Parathyroid adenoma (tissue), 2 donors: Measurements from ENCODE around the gene SERPINB8.

Experiments used
- H2AFZ ChIP-seq: fragments of 300-600 bp; sonication (generic); one replicate; pipeline ENCODE4 v1.7.0; 2017; ENCODE audit warnings: antibody characterized with exemption, mild to moderate bottlenecking
- H3K27ac ChIP-seq: fragments of 300-600 bp; sonication (generic); one replicate; pipeline ENCODE4 v1.7.0; 2017
- H3K27me3 ChIP-seq: fragments of 300-600 bp; sonication (generic); one replicate; pipeline ENCODE4 v1.7.0; 2017; ENCODE audit warnings: low read length; ENCODE audit not compliant: control insufficient read depth, insufficient read depth
- H3K36me3 ChIP-seq: fragments of 300-600 bp; sonication (generic); one replicate; pipeline ENCODE4 v1.7.0; 2017; ENCODE audit warnings: low read length; ENCODE audit not compliant: control insufficient read depth, insufficient read depth
- H3K4me1 ChIP-seq: fragments of 300-600 bp; sonication (generic); one replicate; pipeline ENCODE4 v1.7.0; 2017; ENCODE audit warnings: control low read depth
- H3K4me2 ChIP-seq: fragments of 300-600 bp; sonication (generic); one replicate; pipeline ENCODE4 v1.7.0; 2017; ENCODE audit warnings: low read length
- H3K4me3 ChIP-seq: fragments of 300-600 bp; sonication (generic); one replicate; pipeline ENCODE4 v1.7.0; 2017; ENCODE audit warnings: low read depth, low read length
- H3K79me2 ChIP-seq: fragments of 300-600 bp; sonication (generic); one replicate; pipeline ENCODE4 v1.7.0; 2017; ENCODE audit warnings: control low read depth
- H3K9ac ChIP-seq: fragments of 300-600 bp; sonication (generic); one replicate; pipeline ENCODE4 v1.7.0; 2017; ENCODE audit warnings: mild to moderate bottlenecking
- H3K9me3 ChIP-seq: fragments of 300-600 bp; sonication (generic); one replicate; pipeline ENCODE4 v1.7.0; 2017; ENCODE audit warnings: low read length; ENCODE audit not compliant: control insufficient read depth
- CTCF ChIP-seq: fragments of 300-600 bp; sonication (generic); IDR thresholded peaks from one replicate; pipeline ENCODE4 v1.7.0; 2017; ENCODE audit warnings: antibody characterized with exemption, mild to moderate bottlenecking
- donor health status: primary hyperparathyroidism.

SERPINB8 gene

DNA sequence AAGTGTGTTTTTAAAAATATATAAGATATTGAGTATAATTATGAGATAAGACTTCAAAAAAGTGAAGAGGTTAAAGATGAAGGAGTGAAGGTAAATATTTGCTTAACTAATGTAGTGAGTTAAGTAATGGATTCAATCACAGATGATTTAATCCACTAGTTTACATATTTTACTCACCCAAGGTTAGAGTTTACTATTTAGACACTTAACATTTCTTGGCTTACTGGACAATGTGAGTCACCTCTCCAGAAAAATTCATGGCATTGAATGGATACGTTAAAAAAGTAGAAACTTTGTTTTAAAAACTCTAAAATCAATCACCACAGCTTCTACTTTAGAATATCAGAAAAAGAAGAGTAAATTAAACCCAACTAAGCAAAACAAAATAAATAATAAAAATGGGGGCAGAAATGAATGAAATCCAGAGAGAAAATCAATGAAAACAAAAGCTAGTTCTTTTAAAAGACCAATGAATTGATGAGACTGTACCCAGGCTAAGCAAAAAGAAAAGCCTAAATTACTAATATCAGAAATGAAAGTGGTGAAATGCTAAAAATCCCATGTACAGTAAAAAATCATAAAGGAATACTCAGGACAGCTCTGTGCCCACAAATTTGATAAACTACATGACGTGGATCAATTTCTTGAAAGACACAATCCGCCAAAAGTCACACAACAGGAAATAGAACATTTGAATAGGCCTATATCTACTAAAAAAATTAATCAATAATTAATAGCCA is 22.7 kb upstream of the SERPINB8 start:
- Histone ChIP-seq H3K36me3 (no peaks in the 10 kb centered on the region), H3K9ac (no peak overlapping the region), H3K27ac (no peak overlapping the region), H3K9me3 (no peaks in the 10 kb centered on the region), H3K4me2 (no peak overlapping the region), H3K4me3 (no peak overlapping the region), H3K79me2 (no peaks in the 10 kb centered on the region), H2AFZ (no peak overlapping the region), H3K27me3 (no peaks in the 10 kb centered on the region), H3K4me1 (no peaks in the 10 kb centered on the region)
- TF ChIP-seq CTCF = no peak

GRCh38 chr18:63949068-63949737 is 20.7 kb upstream of the SERPINB8 start, which contains the start of gene HMSD:
Gene HMSD (plus strand): TSS chr18:63949301. CDS start chr18:63953456, 4,155 bp downstream.
- peak; percentile 14 for TF ChIP-seq CTCF
- peak within 1 kb of the TSS; percentile 82 for H2AFZ ChIP-seq
- H3K4me3 ChIP-seq = no peak within 1 kb of the TSS
- H3K4me2 ChIP-seq = peak within 1 kb of the TSS; percentile 71
- no peaks in the 10 kb centered on the region for H3K79me2 ChIP-seq
- no peaks in the 10 kb centered on the region for H3K4me1 ChIP-seq
- no peaks in the 10 kb centered on the region for H3K9me3 ChIP-seq
- H3K36me3 ChIP-seq = no peaks in the 10 kb centered on the region
- H3K27me3 ChIP-seq = no peaks in the 10 kb centered on the region
- H3K27ac ChIP-seq = no peak within 1 kb of the TSS
- no peak within 1 kb of the TSS for H3K9ac ChIP-seq

GRCh38 chr18:63951302-63951705 is 18.6 kb upstream of the SERPINB8 start:
- H3K9ac ChIP-seq = no peak overlapping the region
- H3K4me3 ChIP-seq = no peak overlapping the region
- no peaks in the 10 kb centered on the region for H3K36me3 ChIP-seq
- no peaks in the 10 kb centered on the region for H3K27me3 ChIP-seq
- no peak overlapping the region for H3K4me2 ChIP-seq
- H3K79me2 ChIP-seq = no peaks in the 10 kb centered on the region
- H3K4me1 ChIP-seq = no peaks in the 10 kb centered on the region
- no peak overlapping the region for H2AFZ ChIP-seq
- H3K9me3 ChIP-seq = no peaks in the 10 kb centered on the region
- no peak overlapping the region for H3K27ac ChIP-seq
- TF ChIP-seq CTCF = no peak

- no peaks in the 10 kb centered on the region for H3K36me3 ChIP-seq
- no peak overlapping the region for H3K27ac ChIP-seq
- H3K9ac ChIP-seq = no peak overlapping the region
- no peak overlapping the region for H3K4me2 ChIP-seq
- H3K4me1 ChIP-seq = no peaks in the 10 kb centered on the region
- H3K9me3 ChIP-seq = no peaks in the 10 kb centered on the region
- no peaks in the 10 kb centered on the region for H3K79me2 ChIP-seq
- H2AFZ ChIP-seq = no peak overlapping the region
- no peak overlapping the region for H3K4me3 ChIP-seq
- no peaks in the 10 kb centered on the region for H3K27me3 ChIP-seq
- no peak for TF ChIP-seq CTCF
These were observed 16.1 kb upstream of the SERPINB8 start for GRCh38 chr18:63953811-63954210.
